Measurements from ENCODE around the gene TRIM24. TPM values are rescaled to one million over a fixed set of nuclear protein-coding genes. Genes with fewer than 3 reads are reported as not detected.
A peak's percentile ranks its signal among the peaks of the same experiment; 100 is the strongest.

TRIM24 gene
- total RNA-seq, 1 donor from 2014 or later: 116 TPM

DNA sequence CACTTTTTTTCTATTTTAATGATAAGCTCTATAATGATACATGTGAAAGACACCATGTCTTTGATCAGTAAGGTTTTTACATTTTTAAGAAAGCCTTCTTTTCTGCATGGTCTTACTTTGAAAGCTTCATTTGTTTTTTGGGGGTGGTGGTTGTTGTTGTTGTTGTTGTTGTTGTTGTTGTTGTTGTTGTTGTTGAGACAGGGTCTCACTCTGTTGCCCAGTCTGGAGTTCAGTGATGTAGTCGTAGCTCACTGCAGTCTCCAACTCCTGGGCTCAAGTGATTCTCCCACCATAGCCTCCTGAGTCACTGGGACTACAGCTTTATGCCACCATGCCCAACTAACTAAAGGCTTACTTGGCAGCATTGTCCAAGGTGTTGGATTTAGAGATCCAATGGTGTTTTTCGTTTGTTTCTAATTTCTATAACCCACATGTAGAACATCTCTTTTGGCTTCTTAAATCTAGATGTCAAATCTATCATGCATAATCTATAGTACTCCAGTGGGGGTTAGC lies 45.4 kb downstream of the TRIM24 start:
- H3K36me3 ChIP-seq: peaks cover 30% of the 10 kb centered on the region
- no peaks in the 10 kb centered on the region for H3K27me3 ChIP-seq
- no peak overlapping the region for H2AFZ ChIP-seq (replicated peaks)
- H3K4me2 ChIP-seq: no peak overlapping the region
- H3F3A ChIP-seq (ENCODE audit: low read depth): peaks cover 35% of the 10 kb centered on the region
- Mint-ChIP-seq H3K27ac (no peak overlapping the region), H3K9me3 (peaks cover 39% of the 10 kb centered on the region), H3K27me3 (ENCODE audit: insufficient read depth, low read depth) (peaks cover 4% of the 10 kb centered on the region), H3K4me1 (peaks cover 9% of the 10 kb centered on the region), H3K4me3 (no peak overlapping the region), H3K36me3 (peaks cover 68% of the 10 kb centered on the region)
- H3K27ac ChIP-seq: no peak overlapping the region
- peaks cover 100% of the 10 kb centered on the region for H3K79me2 ChIP-seq (ENCODE audit: low read depth)
- no peak overlapping the region for H3K4me3 ChIP-seq
- TF ChIP-seq, protein P1, sequence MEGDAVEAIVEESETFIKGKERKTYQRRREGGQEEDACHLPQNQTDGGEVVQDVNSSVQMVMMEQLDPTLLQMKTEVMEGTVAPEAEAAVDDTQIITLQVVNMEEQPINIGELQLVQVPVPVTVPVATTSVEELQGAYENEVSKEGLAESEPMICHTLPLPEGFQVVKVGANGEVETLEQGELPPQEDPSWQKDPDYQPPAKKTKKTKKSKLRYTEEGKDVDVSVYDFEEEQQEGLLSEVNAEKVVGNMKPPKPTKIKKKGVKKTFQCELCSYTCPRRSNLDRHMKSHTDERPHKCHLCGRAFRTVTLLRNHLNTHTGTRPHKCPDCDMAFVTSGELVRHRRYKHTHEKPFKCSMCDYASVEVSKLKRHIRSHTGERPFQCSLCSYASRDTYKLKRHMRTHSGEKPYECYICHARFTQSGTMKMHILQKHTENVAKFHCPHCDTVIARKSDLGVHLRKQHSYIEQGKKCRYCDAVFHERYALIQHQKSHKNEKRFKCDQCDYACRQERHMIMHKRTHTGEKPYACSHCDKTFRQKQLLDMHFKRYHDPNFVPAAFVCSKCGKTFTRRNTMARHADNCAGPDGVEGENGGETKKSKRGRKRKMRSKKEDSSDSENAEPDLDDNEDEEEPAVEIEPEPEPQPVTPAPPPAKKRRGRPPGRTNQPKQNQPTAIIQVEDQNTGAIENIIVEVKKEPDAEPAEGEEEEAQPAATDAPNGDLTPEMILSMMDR (IDR thresholded peaks at IDR 0.05): no peak
- TF ChIP-seq EZH2 (IDR thresholded peaks at IDR 0.05): no peak
- TF ChIP-seq EZH2phosphoT487 (IDR thresholded peaks at IDR 0.05): no peak
- peaks cover 13% of the 10 kb centered on the region for H3K4me1 ChIP-seq
- peaks cover 52% of the 10 kb centered on the region for H4K20me1 ChIP-seq (ENCODE audit: low read depth)
- DNase-seq (ENCODE audit: low spot score): no peak
- no peak overlapping the region for H3K9ac ChIP-seq
- H3K9me3 ChIP-seq (ENCODE audit: low read depth): no peaks in the 10 kb centered on the region

GRCh38 chr7:138506764-138507163 lies 46.7 kb downstream of the TRIM24 start:
- Mint-ChIP-seq H3K36me3 (peaks cover 76% of the 10 kb centered on the region), H3K27me3 (ENCODE audit: insufficient read depth, low read depth) (peaks cover 6% of the 10 kb centered on the region), H3K4me1 (peaks cover 9% of the 10 kb centered on the region), H3K4me3 (peak overlapping the region; percentile 8), H3K27ac (no peak overlapping the region), H3K9me3 (peaks cover 49% of the 10 kb centered on the region)
- H3K27me3 ChIP-seq: no peaks in the 10 kb centered on the region
- H3K4me1 ChIP-seq: peaks cover 13% of the 10 kb centered on the region
- H3K4me2 ChIP-seq: no peak overlapping the region
- H3K36me3 ChIP-seq: peaks cover 42% of the 10 kb centered on the region
- H3K79me2 ChIP-seq (ENCODE audit: low read depth): peaks cover 100% of the 10 kb centered on the region
- peaks cover 38% of the 10 kb centered on the region for H4K20me1 ChIP-seq (ENCODE audit: low read depth)
- H3K4me3 ChIP-seq: no peak overlapping the region
- peaks cover 41% of the 10 kb centered on the region for H3F3A ChIP-seq (ENCODE audit: low read depth)
- TF ChIP-seq, protein P1 (IDR thresholded peaks at IDR 0.05): no peak
- TF ChIP-seq EZH2 (IDR thresholded peaks at IDR 0.05) (no peak), EZH2phosphoT487 (IDR thresholded peaks at IDR 0.05) (no peak)
- DNase-seq (ENCODE audit: low spot score): no peak
- H3K27ac ChIP-seq: no peak overlapping the region
- H2AFZ ChIP-seq (replicated peaks): no peak overlapping the region
- H3K9ac ChIP-seq: no peak overlapping the region
- H3K9me3 ChIP-seq (ENCODE audit: low read depth): no peaks in the 10 kb centered on the region

DNA sequence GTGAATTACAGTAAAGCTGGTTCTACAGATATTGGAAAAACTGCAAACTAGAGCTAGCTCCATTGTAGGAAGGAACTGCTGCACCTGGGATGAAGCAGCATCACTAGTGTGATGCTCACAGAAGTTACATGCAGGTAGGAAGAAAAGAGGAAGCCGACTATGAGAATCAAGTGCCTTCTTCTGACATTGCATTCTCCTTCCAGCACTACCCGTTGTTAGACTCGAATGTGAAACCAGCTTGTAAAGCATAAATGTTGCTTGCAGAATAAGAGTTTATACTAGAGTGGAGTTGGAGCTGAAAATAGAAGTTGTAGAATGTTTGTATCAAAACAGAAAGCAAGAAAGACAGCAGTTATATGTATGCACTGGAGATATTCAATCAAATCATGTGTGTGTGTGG lies 49.9 kb downstream of the TRIM24 start:
- DNase-seq (ENCODE audit: low spot score): no peak
- Histone ChIP-seq H3K4me2 (no peak overlapping the region), H3K27me3 (no peaks in the 10 kb centered on the region), H3K27ac (no peak overlapping the region), H4K20me1 (ENCODE audit: low read depth) (peaks cover 24% of the 10 kb centered on the region), H2AFZ (replicated peaks) (no peak overlapping the region), H3K79me2 (ENCODE audit: low read depth) (peaks cover 100% of the 10 kb centered on the region), H3K9me3 (ENCODE audit: low read depth) (no peaks in the 10 kb centered on the region), H3K4me1 (no peaks in the 10 kb centered on the region), H3F3A (ENCODE audit: low read depth) (peaks cover 40% of the 10 kb centered on the region), H3K36me3 (peaks cover 37% of the 10 kb centered on the region), H3K9ac (no peak overlapping the region), H3K4me3 (no peak overlapping the region)
- Mint-ChIP-seq H3K4me1 (peaks cover 5% of the 10 kb centered on the region), H3K27ac (no peak overlapping the region), H3K27me3 (ENCODE audit: insufficient read depth, low read depth) (peaks cover 5% of the 10 kb centered on the region), H3K4me3 (no peak overlapping the region), H3K9me3 (peaks cover 63% of the 10 kb centered on the region), H3K36me3 (peaks cover 86% of the 10 kb centered on the region)
- TF ChIP-seq EZH2 (IDR thresholded peaks at IDR 0.05): no peak
- TF ChIP-seq EZH2phosphoT487 (IDR thresholded peaks at IDR 0.05): no peak
- TF ChIP-seq, protein P1 (IDR thresholded peaks at IDR 0.05): no peak

All from neural progenitor cell (in vitro differentiated cells).